ENCODE measurements around the gene ANKRD33B. TPM values are rescaled to one million over a fixed set of nuclear protein-coding genes. Genes with fewer than 3 reads are reported as not detected.
"Not testable (repeated sequence)": the region's sequence is repeated elsewhere in the genome, so short reads cannot be mapped to it uniquely, and the experiment has no call there.

Gene ANKRD33B
- 10 to 100 TPM in 2 of 8 experiments, 1 to 10 TPM in 6; 2.8 to 41.9 (median 5.4) TPM for total RNA-seq

- in situ Hi-C loops (cut with MboI; ENCODE audit: low pct_unique_long_range_greater_than_20kb in 2 of 9, low sequenced_read_pairs in 9 of 9, unreplicated experiment in 9 of 9): no loop called here
- WGBS, 10 experiments: 0% methylated on average over 3 of the region's 119 CpGs; no CpG with 5 or more reads in 9 of the 10 experiments
- H3K4me3 ChIP-seq: peak within 1 kb of the TSS; percentile 51 to 84 (median 66)
- peaks cover 0 to 29% of the 10 kb centered on the region in 2 donors for H3K4me1 ChIP-seq (replicated peaks in 1 of 2)
- peak within 1 kb of the TSS in 1 of 2 donors; percentile 42 for H3K27ac ChIP-seq
- peak; percentile 34 to 80 (median 74) for ATAC-seq (replicated peaks in 6 of 8)
Measured at GRCh38 chr5:10563945-10564837, at the start of gene ANKRD33B. Gene ANKRD33B (plus strand): TSS chr5:10564070. CDS start chr5:10564468, 398 bp downstream.

- in situ Hi-C loops (cut with MboI; ENCODE audit: low pct_unique_long_range_greater_than_20kb in 2 of 9, low sequenced_read_pairs in 9 of 9, unreplicated experiment in 9 of 9); ATAC-seq (replicated peaks in 6 of 8); H3K27ac ChIP-seq; H3K4me3 ChIP-seq: not testable (repeated sequence)
- peaks cover under 1 to 21% of the 10 kb centered on the region in 2 donors for H3K4me1 ChIP-seq (replicated peaks in 1 of 2)
- whole genome bisulfite sequencing, 10 experiments: 33 to 97% (median 80%) methylated on average over 1 to 8 of the region's 8 CpGs; no CpG with 5 or more reads in 2 of the 10 experiments
Measured at GRCh38 chr5:10514572-10514971, 49.3 kb upstream of the ANKRD33B start.

- H3K27ac ChIP-seq: no peak overlapping the region
- in situ Hi-C loops (cut with MboI; ENCODE audit: low pct_unique_long_range_greater_than_20kb in 2 of 9, low sequenced_read_pairs in 9 of 9, unreplicated experiment in 9 of 9): no loop called here
- peaks cover 0 to 21% of the 10 kb centered on the region in 2 donors for H3K4me1 ChIP-seq (replicated peaks in 1 of 2)
- H3K4me3 ChIP-seq: no peak overlapping the region
- no peak for ATAC-seq (replicated peaks in 6 of 8)
- WGBS, 10 experiments: 17 to 100% (median 81%) methylated on average over 1 to 2 of the region's 2 CpGs; no CpG with 5 or more reads in 2 of the 10 experiments
Measured at GRCh38 chr5:10515492-10515891, 48.4 kb upstream of the ANKRD33B start.

- ATAC-seq (replicated peaks in 6 of 8): peak in 1 of 8 experiments; percentile 76
- WGBS, 10 experiments: 50 to 100% (median 94%) methylated on average over 1 to 2 of the region's 2 CpGs; no CpG with 5 or more reads in 2 of the 10 experiments
Measured at GRCh38 chr5:10518347-10518746, 45.5 kb upstream of the ANKRD33B start.

GRCh38 chr5:10519729-10520128, 44.1 kb upstream of the ANKRD33B start:
- H3K4me1 ChIP-seq (replicated peaks in 1 of 2): peaks cover 0 to 11% of the 10 kb centered on the region in 2 donors
- no peak overlapping the region for H3K4me3 ChIP-seq
- in situ Hi-C loops (cut with MboI; ENCODE audit: low pct_unique_long_range_greater_than_20kb in 2 of 9, low sequenced_read_pairs in 9 of 9, unreplicated experiment in 9 of 9): no loop called here
- no peak overlapping the region for H3K27ac ChIP-seq
- 67 to 100% (median 93%) methylated on average over 2 to 5 of the region's 7 CpGs; no CpG with 5 or more reads in 2 of the 10 experiments for WGBS, 10 experiments
- ATAC-seq (replicated peaks in 6 of 8): no peak

More at GRCh38 chr5:10518347-10518746, 45.5 kb upstream of the ANKRD33B start:
- Histone ChIP-seq H3K4me1 (replicated peaks in 1 of 2) (peaks cover 0 to 16% of the 10 kb centered on the region in 2 donors), H3K27ac (no peak overlapping the region), H3K4me3 (no peak overlapping the region)
- in situ Hi-C loops (cut with MboI; ENCODE audit: low pct_unique_long_range_greater_than_20kb in 2 of 9, low sequenced_read_pairs in 9 of 9, unreplicated experiment in 9 of 9): no loop called here

- no peak for ATAC-seq (replicated peaks in 6 of 8)
- Histone ChIP-seq H3K4me1 (replicated peaks in 1 of 2) (peaks cover 4 to 11% of the 10 kb centered on the region in 2 donors), H3K27ac (no peak overlapping the region), H3K4me3 (no peak overlapping the region)
- in situ Hi-C loops (cut with MboI; ENCODE audit: low pct_unique_long_range_greater_than_20kb in 2 of 9, low sequenced_read_pairs in 9 of 9, unreplicated experiment in 9 of 9): no loop called here
- WGBS, 10 experiments: 57 to 100% (median 79%) methylated on average over 1 to 4 of the region's 4 CpGs; no CpG with 5 or more reads in 1 of the 10 experiments
Measured at GRCh38 chr5:10520706-10521105, 43.2 kb upstream of the ANKRD33B start.

- Histone ChIP-seq H3K4me3 (no peak overlapping the region), H3K27ac (no peak overlapping the region), H3K4me1 (replicated peaks in 1 of 2) (peaks cover 4 to 11% of the 10 kb centered on the region in 2 donors)
- no peak for ATAC-seq (replicated peaks in 6 of 8)
- WGBS, 10 experiments: 60 to 100% (median 89%) methylated on average over 1 to 10 of the region's 14 CpGs; no CpG with 5 or more reads in 1 of the 10 experiments
- in situ Hi-C loops (cut with MboI; ENCODE audit: low pct_unique_long_range_greater_than_20kb in 2 of 9, low sequenced_read_pairs in 9 of 9, unreplicated experiment in 9 of 9): no loop called here
Measured at GRCh38 chr5:10521466-10522223, 42.2 kb upstream of the ANKRD33B start.

GRCh38 chr5:10522224-10522611, 41.7 kb upstream of the ANKRD33B start:
- Histone ChIP-seq H3K27ac (no peak overlapping the region), H3K4me3 (no peak overlapping the region), H3K4me1 (replicated peaks in 1 of 2) (peaks cover 4 to 9% of the 10 kb centered on the region in 2 donors)
- in situ Hi-C loops (cut with MboI; ENCODE audit: low pct_unique_long_range_greater_than_20kb in 2 of 9, low sequenced_read_pairs in 9 of 9, unreplicated experiment in 9 of 9): no loop called here
- 52 to 100% (median 93%) methylated on average over 1 to 4 of the region's 4 CpGs; no CpG with 5 or more reads in 3 of the 10 experiments for whole genome bisulfite sequencing, 10 experiments
- ATAC-seq (replicated peaks in 6 of 8): no peak

- WGBS, 10 experiments: 4 to 100% (median 75%) methylated on average over 2 to 11 of the region's 19 CpGs; no CpG with 5 or more reads in 1 of the 10 experiments
- no peak overlapping the region for H3K4me3 ChIP-seq
- H3K4me1 ChIP-seq (replicated peaks in 1 of 2): peaks cover 0 to 4% of the 10 kb centered on the region in 2 donors
- ATAC-seq (replicated peaks in 6 of 8): peak; percentile 47 to 79 (median 70)
- H3K27ac ChIP-seq: no peak overlapping the region
- in situ Hi-C loops (cut with MboI; ENCODE audit: low pct_unique_long_range_greater_than_20kb in 2 of 9, low sequenced_read_pairs in 9 of 9, unreplicated experiment in 9 of 9): no loop called here
Measured at GRCh38 chr5:10524376-10525123, 39.3 kb upstream of the ANKRD33B start.

GRCh38 chr5:10525124-10525495, 38.8 kb upstream of the ANKRD33B start:
- Histone ChIP-seq H3K4me1 (replicated peaks in 1 of 2) (peaks cover 0 to 4% of the 10 kb centered on the region in 2 donors), H3K4me3 (no peak overlapping the region), H3K27ac (no peak overlapping the region)
- in situ Hi-C loops (cut with MboI; ENCODE audit: low pct_unique_long_range_greater_than_20kb in 2 of 9, low sequenced_read_pairs in 9 of 9, unreplicated experiment in 9 of 9): no loop called here
- ATAC-seq (replicated peaks in 6 of 8): peak in 4 of 8 experiments; percentile 11 to 32 (median 14)
- 0 to 88% (median 43%) methylated on average over 1 to 4 of the region's 4 CpGs for WGBS, 10 experiments

GRCh38 chr5:10527281-10527950, 36.5 kb upstream of the ANKRD33B start:
- no peak overlapping the region for H3K4me3 ChIP-seq
- peaks cover 0 to 4% of the 10 kb centered on the region in 2 donors for H3K4me1 ChIP-seq (replicated peaks in 1 of 2)
- in situ Hi-C loops (cut with MboI; ENCODE audit: low pct_unique_long_range_greater_than_20kb in 2 of 9, low sequenced_read_pairs in 9 of 9, unreplicated experiment in 9 of 9): no loop called here
- 28 to 100% (median 85%) methylated on average over 1 to 11 of the region's 11 CpGs for WGBS, 10 experiments
- ATAC-seq (replicated peaks in 6 of 8): no peak
- no peak overlapping the region for H3K27ac ChIP-seq
